ENCODE results near the gene DDX54. TPM values are rescaled to one million over a fixed set of nuclear protein-coding genes. Genes with fewer than 3 reads are reported as not detected.

DDX54 gene
- total RNA-seq, 1 donor from 2014 or later: 52.8 TPM

DNA sequence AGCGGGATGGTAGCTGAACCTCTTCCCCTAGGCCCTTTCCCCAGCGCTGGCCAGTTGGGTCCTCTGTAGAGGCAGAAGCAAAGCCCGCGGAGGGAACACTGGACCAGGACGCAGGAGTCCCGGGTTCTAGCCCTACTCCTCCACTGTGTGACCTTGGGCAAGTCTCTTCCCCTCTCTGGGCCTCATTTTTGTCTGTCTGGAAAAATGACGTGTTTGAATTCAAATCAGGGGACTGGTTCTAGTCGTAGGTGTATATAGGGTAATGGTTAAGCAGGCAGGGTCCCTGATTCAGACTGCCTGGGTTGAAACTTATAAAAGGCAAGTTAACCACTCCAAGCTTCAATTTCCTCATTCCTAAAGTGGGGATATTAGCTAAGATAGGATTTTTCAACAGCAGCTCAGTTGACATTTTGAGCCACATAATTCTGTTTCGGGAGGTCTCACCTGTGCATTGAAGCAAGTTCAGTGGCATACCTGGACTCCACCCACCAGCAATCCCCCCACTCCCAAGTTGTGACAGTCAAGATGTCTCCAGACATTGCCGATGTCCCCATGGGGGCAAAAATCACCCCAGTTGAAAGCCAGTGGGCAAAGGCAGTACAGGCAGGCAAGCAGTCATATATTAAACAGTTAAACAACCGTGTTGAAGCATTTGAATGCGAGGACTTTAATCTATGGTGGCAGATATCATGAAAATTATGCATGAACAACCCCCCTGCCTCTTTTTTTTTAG, 36.9 kb upstream of the DDX54 start:
- Mint-ChIP-seq H3K27me3 (ENCODE audit: unreplicated experiment) (no peaks in the 10 kb centered on the region), H3K4me1 (ENCODE audit: unreplicated experiment) (peaks cover 30% of the 10 kb centered on the region), H3K9me3 (ENCODE audit: unreplicated experiment) (no peaks in the 10 kb centered on the region), H3K36me3 (ENCODE audit: unreplicated experiment) (peaks cover 1% of the 10 kb centered on the region), H3K27ac (ENCODE audit: unreplicated experiment) (peak overlapping the region; percentile 94), H3K4me3 (ENCODE audit: unreplicated experiment) (peak overlapping the region; percentile 77)
- DNase-seq (ENCODE audit: extremely low spot score, unreplicated experiment): no peak
- TF ChIP-seq, protein P1, sequence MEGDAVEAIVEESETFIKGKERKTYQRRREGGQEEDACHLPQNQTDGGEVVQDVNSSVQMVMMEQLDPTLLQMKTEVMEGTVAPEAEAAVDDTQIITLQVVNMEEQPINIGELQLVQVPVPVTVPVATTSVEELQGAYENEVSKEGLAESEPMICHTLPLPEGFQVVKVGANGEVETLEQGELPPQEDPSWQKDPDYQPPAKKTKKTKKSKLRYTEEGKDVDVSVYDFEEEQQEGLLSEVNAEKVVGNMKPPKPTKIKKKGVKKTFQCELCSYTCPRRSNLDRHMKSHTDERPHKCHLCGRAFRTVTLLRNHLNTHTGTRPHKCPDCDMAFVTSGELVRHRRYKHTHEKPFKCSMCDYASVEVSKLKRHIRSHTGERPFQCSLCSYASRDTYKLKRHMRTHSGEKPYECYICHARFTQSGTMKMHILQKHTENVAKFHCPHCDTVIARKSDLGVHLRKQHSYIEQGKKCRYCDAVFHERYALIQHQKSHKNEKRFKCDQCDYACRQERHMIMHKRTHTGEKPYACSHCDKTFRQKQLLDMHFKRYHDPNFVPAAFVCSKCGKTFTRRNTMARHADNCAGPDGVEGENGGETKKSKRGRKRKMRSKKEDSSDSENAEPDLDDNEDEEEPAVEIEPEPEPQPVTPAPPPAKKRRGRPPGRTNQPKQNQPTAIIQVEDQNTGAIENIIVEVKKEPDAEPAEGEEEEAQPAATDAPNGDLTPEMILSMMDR (IDR thresholded peaks at IDR 0.05): no peak

DNA sequence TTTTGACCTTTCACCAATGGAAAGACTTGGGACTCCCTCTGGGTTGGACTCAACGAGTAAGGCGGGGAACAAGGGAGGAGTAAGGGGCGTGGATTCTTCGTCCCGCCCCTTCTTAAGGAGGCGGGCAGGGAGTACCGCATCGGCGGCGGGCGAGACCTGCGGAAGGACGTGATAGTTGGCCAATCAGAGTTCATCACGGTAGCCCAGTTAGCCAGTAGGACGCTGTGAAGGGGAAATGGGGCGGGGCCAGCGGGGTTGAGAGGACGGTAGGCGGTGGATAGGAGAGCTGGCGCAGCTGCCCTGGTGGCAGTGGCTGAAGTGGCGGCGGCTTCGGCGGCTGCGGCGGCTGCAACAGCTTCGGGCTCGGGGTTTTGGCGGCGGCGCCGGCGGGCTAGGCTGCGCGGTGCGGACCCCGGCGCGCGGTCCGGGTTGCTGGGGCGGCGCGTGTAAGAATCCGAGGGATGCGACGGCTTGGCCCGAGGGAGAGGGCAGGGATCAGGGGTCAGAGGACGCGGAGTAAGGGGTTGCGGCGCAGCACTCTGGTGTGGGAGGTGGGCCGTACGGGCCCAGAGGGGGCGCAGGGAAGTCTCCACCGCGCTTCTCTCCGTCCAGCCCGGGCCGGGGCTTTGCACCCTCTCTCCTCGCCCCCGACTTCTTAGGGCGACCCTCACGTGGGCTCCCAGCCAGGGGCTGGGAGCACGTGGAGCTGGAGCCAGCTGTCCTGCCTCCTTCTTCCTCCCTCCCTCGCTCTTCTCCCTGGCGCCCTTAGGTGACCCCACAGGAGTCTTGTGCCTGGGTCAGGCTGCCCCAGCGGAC, 36.1 kb upstream of the DDX54 start, which contains the start of gene TPCN1:
Gene TPCN1 (plus strand): TSS at position 284 of the 816 bp plus-strand sequence. CDS start 5,389 bp downstream, outside the sequence.
- TF ChIP-seq, protein P1 (IDR thresholded peaks at IDR 0.05): no peak
- Mint-ChIP-seq H3K27ac (ENCODE audit: unreplicated experiment) (peak within 1 kb of the TSS; percentile 94), H3K9me3 (ENCODE audit: unreplicated experiment) (no peaks in the 10 kb centered on the region), H3K27me3 (ENCODE audit: unreplicated experiment) (no peaks in the 10 kb centered on the region), H3K4me3 (ENCODE audit: unreplicated experiment) (peak within 1 kb of the TSS; percentile 77), H3K4me1 (ENCODE audit: unreplicated experiment) (peaks cover 37% of the 10 kb centered on the region), H3K36me3 (ENCODE audit: unreplicated experiment) (no peaks in the 10 kb centered on the region)
- peak; percentile 100 for DNase-seq (ENCODE audit: extremely low spot score, unreplicated experiment)

DNA sequence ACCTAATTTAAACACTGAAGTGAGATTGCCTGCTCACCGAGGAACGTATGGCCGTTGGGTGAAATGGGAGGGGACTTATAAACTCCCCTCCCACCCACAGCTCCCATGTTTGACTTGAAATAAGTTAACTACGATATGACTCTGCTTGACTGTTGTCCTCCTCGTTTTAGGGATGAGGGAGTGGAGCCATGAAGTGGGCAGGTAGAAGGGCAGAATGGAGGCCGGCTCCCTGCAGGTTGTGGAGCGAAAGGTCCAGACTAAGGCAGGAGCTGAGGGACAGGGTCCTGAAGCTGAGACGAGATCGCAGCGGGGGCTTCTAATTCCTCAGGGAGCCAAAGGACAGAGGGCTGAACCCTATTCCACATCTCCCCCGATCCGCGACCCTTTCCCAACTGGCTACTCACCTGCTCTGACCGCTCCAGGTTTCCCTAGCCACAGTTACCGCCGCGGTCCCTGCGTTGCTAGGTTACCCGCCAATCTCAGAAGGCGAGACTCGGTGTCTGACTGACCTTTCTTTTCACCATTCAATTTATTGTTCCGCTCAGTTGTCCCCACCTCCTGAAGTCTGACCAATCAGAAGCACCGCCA, 35.4 kb upstream of the DDX54 start:
- H3K27ac Mint-ChIP-seq (ENCODE audit: unreplicated experiment): peak overlapping the region; percentile 94
- TF ChIP-seq, protein P1 (IDR thresholded peaks at IDR 0.05): no peak
- H3K4me1 Mint-ChIP-seq (ENCODE audit: unreplicated experiment): peaks cover 43% of the 10 kb centered on the region
- no peak for DNase-seq (ENCODE audit: extremely low spot score, unreplicated experiment)
- H3K36me3 Mint-ChIP-seq (ENCODE audit: unreplicated experiment): no peaks in the 10 kb centered on the region
- no peaks in the 10 kb centered on the region for H3K9me3 Mint-ChIP-seq (ENCODE audit: unreplicated experiment)
- H3K27me3 Mint-ChIP-seq (ENCODE audit: unreplicated experiment): no peaks in the 10 kb centered on the region
- H3K4me3 Mint-ChIP-seq (ENCODE audit: unreplicated experiment): peak overlapping the region; percentile 77

DNA sequence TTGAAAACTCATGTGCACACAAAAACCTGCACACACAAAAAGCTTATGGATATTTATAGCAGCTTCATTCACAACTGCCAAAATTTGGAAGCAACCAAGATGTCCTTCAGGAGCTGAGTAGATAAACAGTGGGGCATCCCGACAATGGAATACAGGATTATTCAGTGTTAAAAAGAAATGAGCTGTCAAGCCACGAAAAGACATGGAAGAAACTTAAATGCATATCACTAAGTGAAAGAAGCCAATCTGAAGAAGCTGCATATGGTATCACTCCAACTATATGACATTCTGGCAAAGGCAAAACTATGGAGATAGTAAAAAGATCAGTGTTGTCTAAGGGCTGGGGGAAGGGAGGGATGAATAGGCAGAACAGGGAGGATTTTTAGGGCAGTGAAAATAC, 30.7 kb upstream of the DDX54 start:
- TF ChIP-seq, protein P1 (IDR thresholded peaks at IDR 0.05): no peak
- peaks cover 52% of the 10 kb centered on the region for H3K4me1 Mint-ChIP-seq (ENCODE audit: unreplicated experiment)
- H3K9me3 Mint-ChIP-seq (ENCODE audit: unreplicated experiment): no peaks in the 10 kb centered on the region
- peak overlapping the region; percentile 5 for H3K27ac Mint-ChIP-seq (ENCODE audit: unreplicated experiment)
- H3K4me3 Mint-ChIP-seq (ENCODE audit: unreplicated experiment): no peak overlapping the region
- DNase-seq (ENCODE audit: extremely low spot score, unreplicated experiment): no peak
- no peaks in the 10 kb centered on the region for H3K36me3 Mint-ChIP-seq (ENCODE audit: unreplicated experiment)
- no peaks in the 10 kb centered on the region for H3K27me3 Mint-ChIP-seq (ENCODE audit: unreplicated experiment)
